CD4-positive, alpha-beta T cell (primary cell): Measurements from ENCODE around the gene MAD2L1BP. TPM values are rescaled to one million over a fixed set of nuclear protein-coding genes. Genes with fewer than 3 reads are reported as not detected.

Experiments used
- ATAC-seq: fragments of 200-7000 bp; cut with Tn5 transposase; one replicate; pipeline ENCODE4 v1.10.0; 2022; ENCODE audit warnings: mild to moderate bottlenecking; ENCODE audit not compliant: poor library complexity
- CTCF ChIA-PET: fragments of 350-600 bp; sonication (Branson Sonifier 250); formaldehyde crosslinking; loops from one replicate; lab custom pipeline; 2021; ENCODE audit warnings: antibody characterized with exemption, inconsistent platforms; lab: Charles Lee
- POLR2A ChIA-PET: fragments of 350-600 bp; sonication (Branson Sonifier 250); formaldehyde crosslinking; loops from one replicate; lab custom pipeline; 2021; ENCODE audit warnings: antibody characterized with exemption, inconsistent platforms; lab: Charles Lee
- DNase-seq, 14 experiments: peaks; one replicate each; pipeline ENCODE4 v3.0.0-alpha.2; 2013 to 2020; ENCODE audit warnings: mixed read lengths in 2 of 14
- H3K27ac ChIP-seq, 2 donors: one replicate each; pipeline versions ENCODE4 v1.5.1 to v1.7.0; 2013; ENCODE audit warnings: low read length in 2 of 2, low read depth in 1 of 2, mild to moderate bottlenecking in 1 of 2
- H3K27me3 ChIP-seq, 2 experiments: 1 replicate in 1 of 2; 2 replicates in 1 of 2; pipeline versions ENCODE4 v1.6.1 to v1.7.0; 2013; ENCODE audit warnings: low read length in 2 of 2, control low read depth in 1 of 2, mild to moderate bottlenecking in 1 of 2, moderate library complexity in 1 of 2; ENCODE audit not compliant: insufficient read depth in 2 of 2, control insufficient read depth in 1 of 2
- H3K36me3 ChIP-seq: one replicate; pipeline ENCODE4 v1.6.1; 2013; ENCODE audit warnings: low read length, control low read depth; ENCODE audit not compliant: insufficient read depth
- H3K4me1 ChIP-seq: one replicate; pipeline ENCODE4 v1.6.1; 2013; ENCODE audit warnings: low read length, control low read depth; ENCODE audit not compliant: insufficient read depth
- H3K4me3 ChIP-seq: one replicate; pipeline ENCODE4 v1.5.1; 2013; ENCODE audit warnings: mild to moderate bottlenecking, low read length, moderate library complexity
- H3K9me3 ChIP-seq, 2 experiments: 1 replicate in 1 of 2; 2 replicates in 1 of 2; pipeline versions ENCODE4 v1.6.1 to v1.7.0; 2013; ENCODE audit warnings: low read length in 2 of 2, mild to moderate bottlenecking in 2 of 2, control low read depth in 1 of 2, moderate library complexity in 1 of 2; ENCODE audit not compliant: control insufficient read depth in 1 of 2, insufficient read depth in 1 of 2
- H3K27ac Mint-ChIP-seq: one replicate; pipeline ENCODE4 v1.8.0; 2020; ENCODE audit warnings: mixed read lengths
- H3K27me3 Mint-ChIP-seq: one replicate; pipeline ENCODE4 v1.8.0; 2021; ENCODE audit warnings: mixed read lengths
- H3K36me3 Mint-ChIP-seq: one replicate; pipeline ENCODE4 v1.8.0; 2021; ENCODE audit warnings: low read depth, mixed read lengths
- H3K4me1 Mint-ChIP-seq: one replicate; pipeline ENCODE4 v1.8.0; 2021; ENCODE audit warnings: low read depth, mixed read lengths
- H3K4me3 Mint-ChIP-seq: one replicate; pipeline ENCODE4 v1.8.0; 2020; ENCODE audit warnings: mild to moderate bottlenecking, mixed read lengths
- H3K9me3 Mint-ChIP-seq: one replicate; pipeline ENCODE4 v1.8.0; 2020; ENCODE audit warnings: mixed read lengths
- CTCF ChIP-seq: fragments of 200-600 bp; IDR thresholded peaks from one replicate; pipeline ENCODE4 v1.8.0; 2022; ENCODE audit warnings: antibody characterized with exemption, mild to moderate bottlenecking
- intact Hi-C, 2 experiments: fragments of 100-400 bp; cut with DNase I in 1 of 2; cut with micrococcal nuclease in 1 of 2; formaldehyde crosslinking; loops; one replicate each; pipeline versions ENCODE4 v1.15.1 to v1.9.0; 2023 to 2025; cut with DNase I, micrococcal nuclease
- total RNA-seq, 174 experiments: library from RNA in 2 of 174; stranded (reverse) in 2 of 174; gene quantifications; one replicate each; pipeline ENCODE4 v1.2.3 and lab custom pipeline; 2021 to 2026

Gene MAD2L1BP
- total RNA-seq, 2 experiments from 2014 or later = 36.6 to 39.2 TPM

- intact Hi-C loops = no loop called here
- Mint-ChIP-seq H3K27ac (no peak overlapping the region), H3K9me3 (no peaks in the 10 kb centered on the region), H3K36me3 (peaks cover 65% of the 10 kb centered on the region), H3K27me3 (no peaks in the 10 kb centered on the region), H3K4me3 (no peak overlapping the region), H3K4me1 (peaks cover 18% of the 10 kb centered on the region)
- POLR2A ChIA-PET = no interaction called here
- peaks cover 64% of the 10 kb centered on the region for H3K36me3 ChIP-seq
- CTCF ChIA-PET = no interaction called here
- peaks cover 14% of the 10 kb centered on the region for H3K4me1 ChIP-seq
- no peaks in the 10 kb centered on the region for H3K27me3 ChIP-seq
- H3K27ac ChIP-seq = no peak overlapping the region
- H3K4me3 ChIP-seq = no peak overlapping the region
- DNase-seq = no peak
- H3K9me3 ChIP-seq = no peaks in the 10 kb centered on the region
- no peak for TF ChIP-seq CTCF
- no peak for ATAC-seq
These were observed 36.4 kb downstream of the MAD2L1BP start for GRCh38 chr6:43671801-43672690.

GRCh38 chr6:43673444-43674084, 37.9 kb downstream of the MAD2L1BP start:
- Mint-ChIP-seq H3K36me3 (peaks cover 78% of the 10 kb centered on the region), H3K27me3 (no peaks in the 10 kb centered on the region), H3K27ac (no peak overlapping the region), H3K4me1 (peaks cover 3% of the 10 kb centered on the region), H3K4me3 (no peak overlapping the region), H3K9me3 (no peaks in the 10 kb centered on the region)
- no peaks in the 10 kb centered on the region for H3K4me1 ChIP-seq
- peaks cover 79% of the 10 kb centered on the region for H3K36me3 ChIP-seq
- ATAC-seq = no peak
- ChIA-PET POLR2A (no interaction called here), CTCF (interaction anchor here (0.6 to 0.9 kb wide), 2 partner anchors 405 to 407 kb away, joined by 3 to 4 read pairs; no protein-coding TSS in a partner anchor)
- DNase-seq = no peak
- H3K9me3 ChIP-seq = no peaks in the 10 kb centered on the region
- H3K27me3 ChIP-seq = no peaks in the 10 kb centered on the region
- H3K27ac ChIP-seq = no peak overlapping the region
- no peak for TF ChIP-seq CTCF
- intact Hi-C loops = no loop called here
- H3K4me3 ChIP-seq = no peak overlapping the region

- DNase-seq (no peak), ATAC-seq (no peak)
- intact Hi-C loops = no loop called here
- no peaks in the 10 kb centered on the region for H3K4me1 Mint-ChIP-seq
- H3K27me3 Mint-ChIP-seq = no peaks in the 10 kb centered on the region
- Histone ChIP-seq H3K4me3 (no peak overlapping the region), H3K9me3 (no peaks in the 10 kb centered on the region), H3K4me1 (no peaks in the 10 kb centered on the region), H3K27ac (no peak overlapping the region), H3K27me3 (no peaks in the 10 kb centered on the region), H3K36me3 (peaks cover 87% of the 10 kb centered on the region)
- ChIA-PET POLR2A (no interaction called here), CTCF (no interaction called here)
- no peak overlapping the region for H3K4me3 Mint-ChIP-seq
- TF ChIP-seq CTCF = no peak
- no peaks in the 10 kb centered on the region for H3K9me3 Mint-ChIP-seq
- H3K36me3 Mint-ChIP-seq = peaks cover 85% of the 10 kb centered on the region
- no peak overlapping the region for H3K27ac Mint-ChIP-seq
These were observed 38.7 kb downstream of the MAD2L1BP start for GRCh38 chr6:43674291-43674690.
